OCI-LY1 (cell line): Measurements from ENCODE around the gene IL13RA2.

Experiments
- H2AFZ ChIP-seq: fragments of 200-600 bp; sonication (generic), shearing (Covaris generic); 2 replicates; pipeline ENCODE4 v1.6.0; 2014; ENCODE audit warnings: antibody characterized with exemption, mild to moderate bottlenecking, low read length
- H3F3A ChIP-seq: fragments of 200-600 bp; sonication (generic), shearing (Covaris generic); 2 replicates; pipeline ENCODE4 v1.6.0; 2014; ENCODE audit warnings: mild to moderate bottlenecking, antibody characterized with exemption, low read length, moderate library complexity; ENCODE audit not compliant: insufficient read depth
- H3K27ac ChIP-seq: fragments of 200-600 bp; sonication (generic); 2 replicates; pipeline ENCODE4 v1.5.1; 2014; ENCODE audit warnings: low read length, mixed run types, mild to moderate bottlenecking, low read depth; ENCODE audit not compliant: poor library complexity, severe bottlenecking
- H3K27me3 ChIP-seq: fragments of 200-600 bp; sonication (generic); 2 replicates; pipeline ENCODE4 v1.6.0; 2014; ENCODE audit warnings: antibody characterized with exemption, mild to moderate bottlenecking, low read length, moderate library complexity; ENCODE audit not compliant: insufficient read depth
- H3K36me3 ChIP-seq: fragments of 200-600 bp; sonication (generic); 2 replicates; pipeline ENCODE4 v1.6.1; 2014; ENCODE audit warnings: mild to moderate bottlenecking, antibody characterized with exemption, low read length, moderate library complexity, mixed read lengths; ENCODE audit not compliant: insufficient read depth
- H3K4me1 ChIP-seq: fragments of 200-600 bp; sonication (generic); 2 replicates; pipeline ENCODE4 v1.5.1; 2014; ENCODE audit warnings: mild to moderate bottlenecking, low read length, moderate library complexity; ENCODE audit not compliant: insufficient read depth, severe bottlenecking
- H3K4me2 ChIP-seq: fragments of 200-600 bp; sonication (generic), shearing (Covaris generic); 2 replicates; pipeline ENCODE4 v1.6.1; 2014; ENCODE audit warnings: low read length
- H3K4me3 ChIP-seq: fragments of 200-600 bp; sonication (generic); 2 replicates; pipeline ENCODE4 v1.5.1; 2014; ENCODE audit warnings: low read length, low read depth, mild to moderate bottlenecking, mixed read lengths; ENCODE audit not compliant: poor library complexity, severe bottlenecking
- H3K79me2 ChIP-seq: fragments of 200-600 bp; shearing (Covaris generic); 2 replicates; pipeline ENCODE4 v1.6.1; 2016; ENCODE audit warnings: mixed run types, low read length, mixed read lengths; ENCODE audit not compliant: insufficient read depth
- H3K9ac ChIP-seq: fragments of 200-600 bp; sonication (generic), shearing (Covaris generic); 2 replicates; pipeline ENCODE4 v1.6.1; 2014; ENCODE audit warnings: mild to moderate bottlenecking, low read length, mixed read lengths
- H3K9me2 ChIP-seq: fragments of 200-600 bp; sonication (generic), shearing (Covaris generic); 2 replicates; pipeline ENCODE4 v1.6.1; 2014; ENCODE audit warnings: low read depth, mild to moderate bottlenecking, low read length, mixed read lengths
- H3K9me3 ChIP-seq: fragments of 200-600 bp; shearing (Covaris generic); 2 replicates; pipeline ENCODE4 v1.6.1; 2014; ENCODE audit warnings: low read length, mixed read lengths
- H4K20me1 ChIP-seq: fragments of 200-600 bp; sonication (generic), shearing (Covaris generic); 2 replicates; pipeline ENCODE4 v1.6.0; 2016; ENCODE audit warnings: mild to moderate bottlenecking, low read length; ENCODE audit not compliant: insufficient read depth
- CTCF ChIP-seq: fragments of 200-600 bp; sonication (generic), shearing (Covaris generic); IDR thresholded peaks from 2 replicates; pipeline ENCODE4 v1.5.1; 2017; ENCODE audit warnings: mild to moderate bottlenecking, antibody characterized with exemption, low read length, moderate library complexity, mixed read lengths
- EZH2 ChIP-seq: fragments of 200-600 bp; sonication (generic), shearing (Covaris generic); IDR thresholded peaks from 2 replicates; pipeline ENCODE4 v1.8.0; 2017; ENCODE audit warnings: borderline replicate concordance, mixed run types, mild to moderate bottlenecking, antibody characterized with exemption, low read length, moderate library complexity, mixed read lengths

Gene IL13RA2

GRCh38 chrX:114985967-114986592, 31.3 kb downstream of the IL13RA2 start:
- H3F3A ChIP-seq, result no peaks in the 10 kb centered on the region

GRCh38 chrX:114976292-114976691, 41.1 kb downstream of the IL13RA2 start:
- Histone ChIP-seq H3F3A (no peaks in the 10 kb centered on the region), H3K4me3 (no peak overlapping the region), H3K27ac (no peak overlapping the region), H3K9me3 (no peaks in the 10 kb centered on the region), H3K36me3 (no peaks in the 10 kb centered on the region), H3K9me2 (no peaks in the 10 kb centered on the region), H3K4me1 (no peaks in the 10 kb centered on the region), H3K27me3 (no peaks in the 10 kb centered on the region), H3K4me2 (no peak overlapping the region), H4K20me1 (no peaks in the 10 kb centered on the region), H3K79me2 (no peaks in the 10 kb centered on the region), H3K9ac (no peak overlapping the region), H2AFZ (no peak overlapping the region)
- TF ChIP-seq CTCF (no peak), EZH2 (no peak)

More at GRCh38 chrX:114985967-114986592, 31.3 kb downstream of the IL13RA2 start:
- no peak overlapping the region for H3K27ac ChIP-seq
- H3K9me2 ChIP-seq, result no peaks in the 10 kb centered on the region
- no peaks in the 10 kb centered on the region for H4K20me1 ChIP-seq
- H3K27me3 ChIP-seq, result no peaks in the 10 kb centered on the region
- H3K4me3 ChIP-seq, result no peak overlapping the region
- no peak overlapping the region for H3K4me2 ChIP-seq
- H3K79me2 ChIP-seq, result no peaks in the 10 kb centered on the region
- no peak overlapping the region for H3K9ac ChIP-seq
- no peaks in the 10 kb centered on the region for H3K36me3 ChIP-seq
- H2AFZ ChIP-seq, result no peak overlapping the region
- no peaks in the 10 kb centered on the region for H3K4me1 ChIP-seq
- H3K9me3 ChIP-seq, result no peaks in the 10 kb centered on the region
- no peak for TF ChIP-seq EZH2
- no peak for TF ChIP-seq CTCF

GRCh38 chrX:114973013-114973412, 44.4 kb downstream of the IL13RA2 start:
- no peaks in the 10 kb centered on the region for H3F3A ChIP-seq
- H3K9ac ChIP-seq, result no peak overlapping the region
- TF ChIP-seq EZH2 (no peak), CTCF (no peak)
- H3K36me3 ChIP-seq, result no peaks in the 10 kb centered on the region
- no peak overlapping the region for H2AFZ ChIP-seq
- no peak overlapping the region for H3K27ac ChIP-seq
- no peaks in the 10 kb centered on the region for H3K9me3 ChIP-seq
- no peak overlapping the region for H3K4me2 ChIP-seq
- H3K4me1 ChIP-seq, result no peaks in the 10 kb centered on the region
- H3K79me2 ChIP-seq, result no peaks in the 10 kb centered on the region
- no peak overlapping the region for H3K4me3 ChIP-seq
- no peaks in the 10 kb centered on the region for H4K20me1 ChIP-seq
- H3K27me3 ChIP-seq, result no peaks in the 10 kb centered on the region
- no peaks in the 10 kb centered on the region for H3K9me2 ChIP-seq
